Measurements from ENCODE around the gene NRCAM.

The NRCAM gene

GRCh38 chr7:108236681-108237415, 219.4 kb downstream of the NRCAM start:
- DNase-seq = no peak

GRCh38 chr7:108235451-108236061, 220.7 kb downstream of the NRCAM start:
- DNase-seq = no peak

GRCh38 chr7:108234971-108235450, 221.2 kb downstream of the NRCAM start:
- DNase-seq = peak; percentile 14

- no peak for DNase-seq
Measured at GRCh38 chr7:108234281-108234680, 222.0 kb downstream of the NRCAM start.

- DNase-seq = no peak
Measured at GRCh38 chr7:108232076-108232475, 224.2 kb downstream of the NRCAM start.

GRCh38 chr7:108231221-108231620, 225.0 kb downstream of the NRCAM start:
- no peak for DNase-seq

- no peak for DNase-seq
Measured at GRCh38 chr7:108227366-108227765, 228.9 kb downstream of the NRCAM start.

GRCh38 chr7:108226816-108227299, 229.4 kb downstream of the NRCAM start:
- DNase-seq = no peak

- no peak for DNase-seq
Measured at GRCh38 chr7:108225531-108226181, 230.6 kb downstream of the NRCAM start.

- DNase-seq = no peak
Measured at GRCh38 chr7:108224387-108224786, 231.8 kb downstream of the NRCAM start.

GRCh38 chr7:108222236-108222892, 233.9 kb downstream of the NRCAM start:
- DNase-seq = no peak

GRCh38 chr7:108211382-108212201, 244.6 kb downstream of the NRCAM start:
- DNase-seq = no peak

- no peak for DNase-seq
Measured at GRCh38 chr7:108210796-108211195, 245.4 kb downstream of the NRCAM start.

GRCh38 chr7:108205311-108205710, 250.9 kb downstream of the NRCAM start:
- DNase-seq = no peak

- DNase-seq = no peak
Measured at GRCh38 chr7:108204281-108204796, 251.9 kb downstream of the NRCAM start.

- DNase-seq = no peak
Measured at GRCh38 chr7:108203537-108203936, 252.7 kb downstream of the NRCAM start.

- DNase-seq = no peak
Measured at GRCh38 chr7:108202743-108203142, 253.5 kb downstream of the NRCAM start.

GRCh38 chr7:108201766-108202165, 254.5 kb downstream of the NRCAM start:
- DNase-seq = no peak

GRCh38 chr7:108200326-108200725, 255.9 kb downstream of the NRCAM start:
- DNase-seq = no peak

GRCh38 chr7:108197371-108198091, 258.7 kb downstream of the NRCAM start:
- DNase-seq = no peak

- DNase-seq = no peak
Measured at GRCh38 chr7:108196004-108196403, 260.2 kb downstream of the NRCAM start.
